Hematopoietic multipotent progenitor cell treated with erythropoietin and hydrocortisone succinate and interleukin-3 and kit ligand, for 6 days (in vitro differentiated cells): ENCODE measurements around the gene BRICD5.

Source experiments
- DNase-seq: peaks from one replicate; pipeline ENCODE4 v3.0.0-alpha.2; 2015

Gene BRICD5

GRCh38 chr16:2237102-2237482 is 26.4 kb upstream of the BRICD5 start:
- DNase-seq: no peak

DNA sequence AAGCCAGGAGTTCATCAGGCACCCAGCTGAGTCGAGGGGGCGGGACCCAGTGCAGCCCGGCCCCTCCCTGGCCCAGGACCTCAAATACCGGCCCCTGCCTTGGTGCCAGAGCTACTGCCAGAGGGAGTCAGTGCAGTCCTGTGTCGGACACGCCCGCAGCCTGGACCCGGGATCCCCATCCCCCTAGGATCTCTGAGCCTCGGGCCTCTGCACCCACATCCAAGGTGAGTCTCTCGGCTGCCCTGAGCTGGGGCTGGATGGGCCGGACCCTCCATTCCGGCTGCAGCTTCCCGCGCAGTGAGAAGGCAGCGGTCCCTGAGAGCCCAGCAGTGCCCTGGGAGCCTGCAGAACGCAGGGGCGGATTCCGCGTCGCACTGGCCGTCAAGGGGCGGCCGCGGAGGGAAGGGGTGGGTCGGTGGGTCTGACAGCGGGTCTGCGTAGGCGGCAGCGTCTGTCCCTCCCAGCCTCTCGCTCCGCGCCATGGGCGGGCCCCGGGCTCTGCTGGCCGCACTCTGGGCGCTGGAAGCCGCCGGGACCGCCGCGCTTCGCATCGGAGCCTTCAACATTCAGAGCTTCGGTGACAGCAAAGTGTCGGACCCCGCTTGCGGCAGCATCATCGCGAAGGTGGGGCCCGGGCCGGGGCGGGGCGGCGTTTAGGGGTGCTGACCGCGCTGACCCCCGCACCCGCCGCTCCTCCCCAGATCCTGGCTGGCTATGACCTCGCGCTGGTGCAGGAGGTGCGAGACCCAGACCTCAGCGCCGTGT is 25.9 kb upstream of the BRICD5 start, which contains the start of gene DNASE1L2:
Gene DNASE1L2, plus strand, starts transcription at position 108 of the 765 bp plus-strand sequence. Its CDS starts 373 bp downstream, at position 481.
- DNase-seq: peak; percentile 51

DNA sequence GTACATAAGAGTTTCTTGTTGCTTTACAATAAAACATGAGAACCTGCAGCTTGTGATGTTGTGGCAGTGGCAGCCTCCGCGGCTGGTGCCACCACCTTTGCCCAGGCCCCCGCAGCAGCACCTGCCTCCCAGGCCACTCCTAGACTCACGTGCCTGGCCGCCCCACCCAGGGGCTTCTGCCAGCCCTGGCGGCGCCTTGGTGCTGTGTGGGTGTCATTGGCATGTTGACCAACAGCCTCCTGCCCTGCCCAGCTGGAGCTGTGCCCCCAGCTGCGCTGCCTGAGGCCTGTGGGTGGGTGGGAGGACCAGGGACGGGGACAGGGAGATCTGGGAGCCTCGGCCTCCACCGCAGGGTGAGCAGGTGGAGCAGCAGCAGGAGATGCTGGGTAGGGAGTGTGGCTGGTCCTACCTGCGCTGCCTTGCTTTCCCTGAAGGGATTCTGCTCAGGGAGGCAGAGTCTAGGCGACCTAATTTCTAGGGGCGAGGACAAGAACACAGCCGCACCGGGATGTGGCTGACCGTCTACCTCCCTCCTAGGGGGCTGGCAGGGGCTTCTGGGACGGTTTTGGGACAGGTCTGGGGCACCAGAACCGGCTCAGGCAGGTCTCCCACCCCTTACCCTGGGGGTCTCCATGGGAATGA is 25.2 kb upstream of the BRICD5 start:
- no peak for DNase-seq

GRCh38 chr16:2235234-2235651 is 24.6 kb upstream of the BRICD5 start:
- no peak for DNase-seq

DNA sequence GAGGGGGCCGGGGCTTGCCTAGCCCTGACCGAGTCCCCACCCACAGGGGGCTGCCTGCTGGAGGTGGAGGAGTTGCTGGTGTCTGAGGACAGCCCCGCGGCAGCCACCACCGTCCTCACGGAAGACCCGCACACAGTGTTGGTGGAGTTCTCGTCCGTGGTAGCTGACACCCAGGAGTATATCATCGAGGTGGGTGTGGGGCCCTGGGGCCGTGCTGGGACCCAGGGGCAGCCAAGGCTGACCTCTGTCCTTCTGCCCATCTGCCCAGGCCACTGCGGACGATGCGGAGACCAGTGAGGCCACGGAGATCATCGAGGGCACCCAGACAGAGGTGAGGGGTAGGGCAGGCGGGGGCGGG is 24.1 kb upstream of the BRICD5 start:
- no peak for DNase-seq

- DNase-seq: no peak
These were observed 23.5 kb upstream of the BRICD5 start for GRCh38 chr16:2233872-2234812.

DNA sequence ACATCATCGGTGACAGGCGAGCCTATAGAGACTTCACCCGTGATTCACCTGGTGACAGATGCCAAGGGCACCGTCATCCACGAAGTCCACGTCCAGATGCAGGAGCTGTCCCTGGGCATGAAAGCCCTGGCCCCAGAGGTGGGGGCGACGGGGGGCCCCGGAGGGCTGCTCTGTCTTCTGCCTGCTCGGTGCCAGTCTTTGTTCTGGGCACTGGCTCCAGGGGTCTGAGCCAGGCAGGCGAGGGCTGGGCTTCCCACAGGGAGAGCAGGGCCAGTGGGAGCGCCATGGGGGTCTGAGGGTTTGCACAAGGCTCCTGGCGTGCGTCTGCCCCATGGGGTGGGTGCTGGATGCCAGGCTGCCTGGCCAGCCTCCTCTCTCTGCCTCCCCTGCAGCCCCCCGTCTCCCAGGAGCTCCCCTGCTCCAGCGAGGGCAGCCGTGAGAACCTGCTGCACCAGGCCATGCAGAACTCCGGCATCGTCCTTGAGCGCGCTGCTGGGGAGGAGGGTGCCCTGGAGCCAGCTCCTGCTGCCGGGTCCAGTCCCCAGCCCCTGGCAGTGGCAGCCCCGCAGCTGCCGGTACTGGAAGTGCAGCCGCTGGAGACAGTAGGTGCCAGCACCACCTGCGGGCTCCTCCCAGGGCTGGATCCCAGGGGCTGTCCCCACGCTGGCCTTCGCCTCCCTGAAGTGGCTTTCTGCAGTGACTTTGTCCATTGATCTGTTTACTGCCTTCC is 22.5 kb upstream of the BRICD5 start:
- no peak for DNase-seq

GRCh38 chr16:2232094-2232990 is 21.7 kb upstream of the BRICD5 start:
- no peak for DNase-seq

DNA sequence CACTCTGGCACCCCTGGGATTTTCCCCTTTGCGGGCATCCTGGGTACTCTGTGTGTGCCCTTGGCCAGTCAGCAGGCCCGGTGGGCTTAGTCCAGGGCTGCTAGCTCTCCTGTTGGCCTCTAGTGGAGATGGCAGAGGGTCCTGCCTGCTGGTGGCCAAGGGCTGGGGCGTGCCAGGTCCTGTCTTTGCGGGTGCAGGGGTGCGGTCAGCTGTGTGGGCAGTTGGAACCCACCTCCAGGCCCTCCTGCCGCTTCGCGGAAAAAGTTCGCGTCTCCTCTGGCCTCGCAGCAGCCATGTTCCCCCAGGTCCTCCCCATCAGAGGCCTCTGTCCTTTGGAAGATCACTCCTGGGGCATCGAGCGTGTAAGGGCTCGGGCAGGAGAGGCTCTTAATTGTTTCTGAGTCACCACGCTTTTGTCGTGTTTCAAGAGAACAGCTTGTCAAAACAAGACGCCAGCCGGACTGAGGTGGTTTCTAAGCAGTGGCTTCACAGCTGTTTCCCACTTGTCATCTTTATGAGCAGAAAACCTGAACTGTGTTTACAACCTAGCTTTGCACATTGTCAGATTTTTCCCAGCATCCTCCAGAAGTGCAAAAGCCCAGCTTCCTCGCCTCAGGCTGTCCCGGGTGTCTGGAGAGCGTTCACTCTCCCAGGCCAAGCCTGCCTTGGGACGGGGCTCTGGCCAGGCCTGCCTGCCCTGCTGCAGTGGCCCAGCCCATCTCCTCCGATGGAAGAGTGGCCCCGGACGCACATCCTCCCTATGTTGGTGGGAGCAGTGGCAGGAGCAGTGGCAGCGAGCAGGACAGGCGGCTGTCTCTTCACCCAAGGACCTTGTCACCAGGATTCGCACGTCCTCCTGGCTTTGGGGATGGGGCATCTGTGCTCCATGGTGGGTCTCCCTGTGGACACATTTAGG is 20.6 kb upstream of the BRICD5 start:
- DNase-seq: no peak

DNA sequence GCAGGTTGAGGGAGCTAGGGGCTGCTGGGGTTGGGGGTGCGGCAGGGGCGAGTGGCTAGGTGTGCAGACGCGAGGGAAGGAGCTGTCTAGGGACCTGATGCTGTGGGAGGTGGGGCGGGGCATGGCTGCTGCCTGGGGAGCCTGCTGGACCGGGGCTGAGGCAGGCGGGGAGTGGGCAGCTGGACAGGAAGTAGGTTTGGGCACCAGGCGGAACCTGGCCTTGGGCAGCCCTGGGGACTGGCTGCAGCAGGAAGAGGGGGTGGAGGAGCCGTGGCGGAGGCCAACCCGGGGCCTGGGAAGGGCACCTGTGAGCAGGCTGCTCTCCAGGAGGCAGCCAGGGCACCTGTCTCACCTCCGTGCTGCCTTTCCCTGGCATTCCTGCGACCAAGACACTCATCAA is 19.7 kb upstream of the BRICD5 start:
- no peak for DNase-seq

DNA sequence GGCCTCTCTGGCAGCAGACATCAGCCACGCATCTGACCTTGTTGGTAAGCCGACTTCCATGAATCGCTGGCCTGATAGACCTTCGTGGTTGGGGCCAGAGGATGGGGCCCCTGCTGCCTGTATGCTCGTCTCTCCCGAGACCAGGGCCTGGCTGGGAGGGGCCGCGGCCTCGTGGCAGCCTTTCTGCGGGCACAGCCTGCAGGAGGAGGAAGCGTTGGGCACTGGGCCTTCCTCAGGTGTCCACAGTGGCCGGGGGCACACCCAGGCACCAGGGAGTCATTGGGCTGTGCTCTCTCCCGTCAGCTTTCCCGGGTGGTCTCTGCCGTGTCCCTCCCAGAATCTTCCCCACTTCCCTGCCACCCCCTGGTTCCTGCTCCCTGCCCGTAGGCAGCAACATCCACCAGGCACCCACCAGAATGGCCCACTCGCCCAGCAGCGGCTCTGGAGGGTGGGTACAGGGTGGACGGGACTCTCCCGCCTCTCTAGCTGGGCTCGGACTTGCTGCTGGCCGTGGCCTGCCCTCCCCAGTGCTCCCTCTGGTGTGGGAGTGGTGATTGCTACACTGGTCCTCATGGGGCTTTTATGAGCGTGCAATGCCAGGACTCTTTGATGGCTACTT is 19.1 kb upstream of the BRICD5 start:
- no peak for DNase-seq

DNA sequence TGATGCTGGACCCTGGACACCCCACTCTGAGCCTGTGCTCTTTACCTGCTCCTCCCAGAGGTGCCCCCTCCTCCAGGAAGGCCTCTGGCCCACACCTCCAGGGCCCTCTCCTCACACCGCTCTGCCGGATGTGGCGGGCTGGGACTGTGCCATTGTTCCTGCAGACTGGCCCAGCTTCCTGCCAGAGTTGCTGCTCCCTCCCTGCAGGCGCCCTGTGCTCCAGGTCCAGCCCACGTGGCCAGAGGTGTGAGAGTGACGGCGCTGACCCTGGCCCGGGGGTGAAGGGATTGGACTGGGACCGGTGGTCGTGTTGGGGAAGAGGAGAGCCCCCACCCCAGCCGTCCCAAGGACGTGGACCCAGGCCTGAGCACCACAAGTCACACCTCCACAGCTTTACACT is 18.4 kb upstream of the BRICD5 start:
- no peak for DNase-seq

DNA sequence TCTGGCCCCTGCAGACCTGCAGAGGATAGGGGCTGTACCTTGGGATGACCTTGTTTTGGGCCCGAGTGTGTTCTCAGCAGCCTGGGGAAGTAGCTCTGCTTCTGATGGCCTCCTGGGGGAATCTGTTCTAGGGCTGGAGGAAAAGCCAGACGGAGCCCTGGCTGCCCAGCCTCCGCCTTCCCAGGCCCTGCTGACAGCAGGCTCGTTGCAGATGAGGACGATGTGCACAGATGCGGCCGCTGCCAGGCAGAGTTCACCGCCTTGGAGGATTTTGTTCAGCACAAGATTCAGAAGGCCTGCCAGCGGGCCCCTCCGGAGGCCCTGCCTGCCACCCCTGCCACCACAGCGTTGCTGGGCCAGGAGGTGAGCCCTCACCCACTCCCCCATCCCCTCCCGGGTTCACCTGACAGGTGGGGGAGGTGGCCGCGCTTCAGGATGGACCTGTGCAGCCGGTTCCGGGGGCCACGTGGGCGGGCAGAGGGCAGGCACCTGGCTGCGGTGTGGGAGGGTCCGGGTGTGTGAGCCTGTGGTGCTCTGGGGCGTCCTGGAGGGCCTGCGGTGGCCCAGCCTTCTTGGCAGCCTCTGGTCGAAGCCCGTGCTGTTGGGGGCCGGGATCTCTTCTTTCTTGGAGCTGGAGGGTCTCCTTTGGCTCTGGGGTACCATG is 17.6 kb upstream of the BRICD5 start:
- no peak for DNase-seq

DNA sequence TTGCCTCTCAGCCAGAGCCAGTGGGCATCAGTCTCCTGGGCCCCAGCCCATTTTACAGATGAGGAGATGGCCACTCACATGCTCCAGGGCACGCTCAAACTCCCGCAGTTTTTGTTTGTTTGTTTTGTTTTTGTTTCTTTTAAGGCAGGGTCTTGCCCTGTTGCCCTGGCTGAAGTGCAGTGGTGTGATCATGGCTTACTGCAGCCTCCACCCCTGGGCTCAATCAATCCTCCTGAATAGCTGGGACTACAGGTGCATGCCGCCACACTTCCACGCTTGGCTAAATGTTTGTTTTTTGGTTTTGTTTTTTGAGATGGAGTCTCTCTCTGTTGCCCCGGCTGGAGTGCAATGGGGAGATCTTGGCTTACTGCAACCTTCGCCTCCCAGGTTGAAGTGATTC is 16.3 kb upstream of the BRICD5 start:
- no peak for DNase-seq

DNA sequence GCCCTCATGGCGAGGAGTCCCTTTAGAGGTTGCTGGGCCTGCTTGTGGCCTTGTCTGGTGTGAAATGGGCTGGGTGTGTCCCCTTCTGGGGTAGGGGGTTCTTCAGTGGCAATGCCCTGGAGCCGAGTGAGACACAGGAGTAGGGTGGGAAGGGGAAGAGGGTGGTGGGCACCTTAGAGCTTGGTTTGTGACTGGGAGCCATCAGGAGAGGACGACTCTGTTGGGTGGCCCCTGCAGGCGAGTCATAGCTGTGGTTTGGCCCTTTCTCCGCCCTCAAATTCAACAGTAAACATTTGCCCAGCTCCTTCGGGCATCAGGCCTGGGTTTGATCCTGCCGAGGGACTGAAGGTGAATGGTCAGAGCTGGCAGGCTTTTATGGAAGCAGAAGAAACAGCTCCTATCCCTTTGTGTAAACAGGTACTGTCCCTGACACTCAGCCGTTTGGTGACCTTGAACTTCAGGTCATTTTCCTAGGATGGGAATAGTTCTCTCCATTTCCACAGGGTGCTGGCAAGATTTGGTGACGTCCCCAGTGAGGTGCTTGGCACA is 15.7 kb upstream of the BRICD5 start:
- DNase-seq: peak; percentile 51

DNA sequence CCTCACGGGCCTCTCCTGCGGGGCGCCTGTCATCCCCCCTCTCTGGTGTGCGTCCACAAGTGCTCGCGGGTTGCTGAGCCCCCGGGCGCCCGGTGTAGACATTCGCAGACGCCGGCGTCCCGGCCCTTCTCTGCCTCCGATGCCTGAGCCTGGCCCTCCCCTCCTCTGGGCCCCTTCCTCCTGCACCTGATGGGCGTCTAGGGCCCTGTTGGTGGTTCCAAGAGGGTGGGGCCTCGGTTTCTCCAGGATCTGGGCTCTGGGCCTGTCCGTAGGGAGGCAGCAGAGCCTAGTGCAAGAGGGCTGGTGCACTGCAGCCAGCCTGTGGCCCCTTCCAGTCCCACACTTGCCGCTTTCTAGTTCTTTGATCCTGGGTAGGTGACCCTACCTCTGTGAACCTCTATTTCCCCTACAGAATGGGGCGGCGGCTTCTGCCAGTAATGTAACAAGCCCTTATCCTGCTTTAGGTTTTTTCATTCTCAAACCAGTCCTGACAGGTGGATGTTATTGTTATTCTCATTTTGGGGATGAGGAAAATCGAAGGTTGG is 13.4 kb upstream of the BRICD5 start:
- DNase-seq: peak; percentile 75

DNA sequence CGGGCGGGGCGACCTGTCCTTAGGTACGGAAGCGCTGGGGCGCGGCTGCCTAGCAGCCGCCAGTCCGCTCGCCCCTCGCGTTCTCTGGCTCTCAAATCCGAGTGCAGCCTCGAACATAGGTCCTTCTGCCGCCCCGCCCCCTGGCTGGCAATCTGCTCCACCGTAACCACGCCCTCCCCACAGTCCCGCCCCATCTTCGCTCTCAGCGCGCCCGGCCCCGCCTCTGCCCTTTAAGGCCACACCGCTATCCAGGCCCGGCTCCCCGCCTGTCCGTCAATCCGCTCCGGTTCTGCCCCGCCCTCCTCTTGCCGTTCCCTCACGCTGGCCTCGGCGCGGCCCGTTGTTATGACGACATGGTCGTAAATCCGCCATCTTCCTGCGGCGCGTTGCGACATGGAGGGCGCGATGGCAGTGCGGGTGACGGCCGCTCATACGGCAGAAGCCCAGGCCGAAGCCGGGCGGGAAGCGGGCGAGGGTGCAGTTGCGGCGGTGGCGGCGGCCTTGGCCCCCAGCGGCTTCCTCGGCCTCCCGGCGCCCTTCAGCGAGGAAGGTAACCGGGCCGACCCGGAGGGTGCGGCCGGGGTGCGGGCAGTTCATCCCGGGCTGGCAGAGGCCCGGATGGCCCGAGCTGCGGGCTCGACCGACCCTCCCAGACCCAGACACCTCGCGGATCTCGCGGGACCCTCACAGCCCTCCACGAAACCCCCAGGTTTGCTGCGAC is 12.7 kb upstream of the BRICD5 start, which contains the start of gene E4F1:
Gene E4F1, plus strand, starts transcription at position 371 of the 721 bp plus-strand sequence. Its CDS starts 23 bp downstream, at position 394.
- peak; percentile 100 for DNase-seq

DNA sequence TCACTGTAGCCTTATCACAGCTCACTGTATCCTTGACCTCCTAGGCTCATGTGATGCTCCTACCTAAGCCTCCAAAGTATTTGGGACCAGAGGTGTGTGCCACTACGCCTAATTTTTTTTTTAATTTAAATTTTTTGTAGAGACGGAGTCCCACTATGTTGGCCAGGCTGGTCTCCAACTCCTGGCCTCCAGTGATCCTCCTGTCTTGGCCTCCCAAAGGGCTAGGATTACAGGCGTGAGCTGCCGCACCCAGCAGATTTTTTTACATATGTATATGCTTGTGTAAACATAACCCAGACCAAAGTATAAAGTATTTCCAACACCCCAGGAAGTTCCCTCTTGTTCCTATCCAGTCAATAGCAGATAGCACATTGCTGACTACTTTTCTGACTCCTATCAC is 5.7 kb upstream of the BRICD5 start:
- no peak for DNase-seq
